Activated CD4-positive, CD25-positive, alpha-beta regulatory T cell treated with anti-CD3 and anti-CD28 coated beads, Interleukin-2, amount 50 U/mL, for 24 hours (primary cell): Measurements from ENCODE around the gene ACADS.
A peak's percentile ranks its signal among the peaks of the same experiment; 100 is the strongest.

Experiments used
- ATAC-seq, 2 donors: fragments of 150-1000 bp; cut with Tn5 transposase; one replicate each; pipeline ENCODE4 v1.10.0; 2021; ENCODE audit warnings: mild to moderate bottlenecking in 1 of 2, moderate library complexity in 1 of 2

The ACADS gene

GRCh38 chr12:120702637-120703036, 23.0 kb upstream of the ACADS start:
- ATAC-seq = no peak

GRCh38 chr12:120703311-120703942, 22.2 kb upstream of the ACADS start:
- no peak for ATAC-seq

- no peak for ATAC-seq
Measured at GRCh38 chr12:120705618-120706017, 20.0 kb upstream of the ACADS start.

GRCh38 chr12:120706029-120706428, 19.6 kb upstream of the ACADS start:
- ATAC-seq = no peak

GRCh38 chr12:120708651-120709050, 17.0 kb upstream of the ACADS start:
- no peak for ATAC-seq

GRCh38 chr12:120710031-120710804, 15.4 kb upstream of the ACADS start, which contains the start of gene UNC119B:
UNC119B (plus strand) TSS chr12:120710458; CDS start chr12:120710475, 17 bp downstream.
- peak; percentile 81 to 87 for ATAC-seq

GRCh38 chr12:120710805-120711296, 14.8 kb upstream of the ACADS start:
- peak in 1 of 2 donors; percentile 37 for ATAC-seq

GRCh38 chr12:120711411-120711810, 14.2 kb upstream of the ACADS start:
- no peak for ATAC-seq

GRCh38 chr12:120712610-120713009, 13.0 kb upstream of the ACADS start:
- no peak for ATAC-seq

- ATAC-seq = peak; percentile 68 to 80
Measured at GRCh38 chr12:120713861-120714482, 11.7 kb upstream of the ACADS start.

- no peak for ATAC-seq
Measured at GRCh38 chr12:120718055-120718454, 7.6 kb upstream of the ACADS start.

GRCh38 chr12:120719072-120719471, 6.6 kb upstream of the ACADS start:
- no peak for ATAC-seq

GRCh38 chr12:120719496-120720233, 6.0 kb upstream of the ACADS start:
- ATAC-seq = no peak

GRCh38 chr12:120720234-120720986, 5.2 kb upstream of the ACADS start:
- no peak for ATAC-seq

- no peak for ATAC-seq
Measured at GRCh38 chr12:120720987-120721801, 4.4 kb upstream of the ACADS start.

GRCh38 chr12:120721866-120722265, 3.8 kb upstream of the ACADS start:
- ATAC-seq = no peak

GRCh38 chr12:120722784-120723183, 2.8 kb upstream of the ACADS start:
- ATAC-seq = no peak

- no peak for ATAC-seq
Measured at GRCh38 chr12:120724720-120725119, 906 bp upstream of the ACADS start.

GRCh38 chr12:120725151-120725658, 421 bp upstream of the ACADS start:
- no peak for ATAC-seq

GRCh38 chr12:120726510-120726793, 826 bp downstream of the ACADS start:
- ATAC-seq = no peak

- no peak for ATAC-seq
Measured at GRCh38 chr12:120726961-120727360, 1.3 kb downstream of the ACADS start.
